Fibroblast of the aortic adventitia (primary cell): ENCODE results near the gene SIGLEC9. TPM values are rescaled to one million over a fixed set of nuclear protein-coding genes. Genes with fewer than 3 reads are reported as not detected.

ENCODE experiments used
- DNase-seq: peaks from one replicate; pipeline ENCODE4 v3.0.0-alpha.2; 2010; ENCODE audit warnings: low read depth
- H3K4me3 ChIP-seq: 2 replicates; pipeline ENCODE4 v1.5.1; 2011; ENCODE audit warnings: low read depth, mild to moderate bottlenecking, control low read depth, low read length, moderate library complexity
- CTCF ChIP-seq: IDR thresholded peaks from 2 replicates; pipeline ENCODE4 v1.5.1; 2011; ENCODE audit warnings: mild to moderate bottlenecking, low read length, control low read depth, inconsistent platforms; ENCODE audit not compliant: insufficient read depth
- total RNA-seq: library from RNA; depleted of rRNA; stranded (reverse); fragments of >200 nt; gene quantifications from 2 replicates; pipeline ENCODE4 v1.2.3, GENCODE V29; 2012; ENCODE audit warnings: low replicate concordance

The SIGLEC9 gene
- total RNA-seq, 1 donor: 0.09 TPM

- no peak for TF ChIP-seq CTCF
- no peak within 1 kb of the TSS for H3K4me3 ChIP-seq
- no peak for DNase-seq
These were observed 42.1 kb upstream of the SIGLEC9 start, which contains the start of gene KLK14 for GRCh38 chr19:51082611-51083010. Gene KLK14 (minus strand): TSS chr19:51082887. CDS start chr19:51082614, 273 bp downstream.

DNA sequence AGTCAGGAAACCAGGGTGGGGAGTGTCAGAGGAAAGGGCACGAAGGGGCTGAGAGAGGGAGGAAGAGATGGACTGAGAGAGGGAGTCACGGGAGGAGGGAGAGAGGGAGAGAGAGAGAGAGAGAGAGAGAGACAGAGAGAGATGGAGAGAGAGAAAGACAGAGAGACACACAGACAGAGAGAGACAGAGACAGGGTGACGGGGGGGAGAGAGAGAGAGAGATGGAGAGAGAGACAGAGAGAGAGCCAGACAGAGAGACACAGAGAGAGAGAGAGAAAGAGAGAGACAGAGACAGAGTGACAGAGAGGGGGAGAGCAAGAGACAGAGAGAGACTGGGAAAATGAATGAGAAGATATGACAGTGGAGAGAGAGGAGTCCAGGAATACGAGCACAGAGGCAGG is 41.5 kb upstream of the SIGLEC9 start:
- no peak overlapping the region for H3K4me3 ChIP-seq
- TF ChIP-seq CTCF: no peak
- DNase-seq: no peak

GRCh38 chr19:51083783-51084182 is 40.9 kb upstream of the SIGLEC9 start:
- no peak overlapping the region for H3K4me3 ChIP-seq
- TF ChIP-seq CTCF: no peak
- DNase-seq: no peak

DNA sequence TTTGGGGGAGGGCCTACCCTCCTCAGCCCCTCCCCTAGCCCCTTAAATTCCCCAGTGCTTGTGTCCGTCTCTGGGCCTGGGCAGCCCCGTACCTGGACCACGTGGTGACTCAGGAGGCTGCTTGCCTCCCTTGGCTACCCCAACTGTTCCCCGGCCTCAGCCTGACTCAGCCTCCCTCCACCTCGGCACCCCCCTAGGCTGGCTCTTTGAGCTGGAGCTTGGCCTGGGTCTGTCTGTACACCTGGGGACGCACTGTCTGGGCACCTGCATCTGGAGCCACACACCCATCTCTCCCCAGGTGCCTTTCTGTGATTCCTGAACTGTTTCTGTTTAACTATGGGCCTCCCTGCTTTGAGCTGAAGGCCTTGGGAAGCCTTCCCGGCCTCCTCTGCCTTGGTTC is 40.2 kb upstream of the SIGLEC9 start:
- no peak for TF ChIP-seq CTCF
- no peak for DNase-seq

GRCh38 chr19:51086153-51086850 is 38.4 kb upstream of the SIGLEC9 start:
- no peak overlapping the region for H3K4me3 ChIP-seq
- no peak for DNase-seq
- no peak for TF ChIP-seq CTCF

More for the DNA sequence above, 40.2 kb upstream of the SIGLEC9 start:
- H3K4me3 ChIP-seq: no peak overlapping the region

DNA sequence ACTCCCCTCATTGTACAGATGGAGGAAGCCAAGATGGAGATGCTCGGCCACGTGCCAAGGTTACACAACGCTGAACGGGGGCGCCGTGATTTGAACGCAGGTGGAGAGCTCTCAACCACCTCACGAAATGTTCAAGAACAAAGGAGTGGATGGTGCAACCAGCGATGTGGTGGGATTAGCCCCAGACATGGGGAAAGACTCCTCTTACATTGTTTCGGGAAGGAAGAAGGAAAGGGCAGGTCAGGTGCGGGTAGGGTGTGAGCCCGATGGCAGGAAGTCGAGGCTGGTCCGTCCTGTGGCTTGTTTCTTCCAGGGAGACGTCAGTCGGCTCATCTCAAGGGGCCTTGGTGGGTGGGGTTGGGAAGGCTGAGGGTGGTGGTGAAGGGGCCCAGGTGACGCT is 34.9 kb upstream of the SIGLEC9 start:
- DNase-seq: no peak
- TF ChIP-seq CTCF: no peak
- H3K4me3 ChIP-seq: no peak overlapping the region

DNA sequence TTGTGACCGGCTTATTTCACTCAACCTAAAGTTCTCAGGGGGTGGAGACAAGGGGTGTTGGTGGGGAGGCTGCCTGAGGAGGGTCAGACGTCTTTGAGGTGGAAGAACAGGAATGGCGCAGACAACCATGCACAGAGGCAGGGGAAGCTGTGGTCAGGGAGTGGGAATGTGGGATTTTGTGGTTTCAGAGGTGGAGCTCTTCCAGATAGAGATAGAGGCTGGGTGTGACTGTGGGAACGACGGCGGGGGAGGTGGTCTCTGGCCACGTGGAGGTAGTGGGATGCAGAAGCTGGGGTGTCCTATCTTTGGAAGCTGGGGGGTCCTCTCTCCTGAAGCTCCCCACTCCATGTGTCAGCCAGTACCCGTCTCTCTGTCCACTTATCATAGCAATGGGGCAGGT is 34.2 kb upstream of the SIGLEC9 start:
- no peak overlapping the region for H3K4me3 ChIP-seq
- no peak for TF ChIP-seq CTCF
- DNase-seq: no peak
